IPS DF 6.9 (cell line): Measurements from ENCODE around the gene ITGAV.

Source experiments
- DNase-seq: peaks from one replicate; pipeline ENCODE4 v3.0.0-alpha.2; 2013; ENCODE audit warnings: low read depth, low spot score
- H3K27ac ChIP-seq: one replicate; pipeline ENCODE4 v1.5.1; 2013; ENCODE audit warnings: low read length, control low read depth
- H3K27me3 ChIP-seq: 2 replicates; pipeline ENCODE4 v1.6.1; 2013; ENCODE audit warnings: mild to moderate bottlenecking, low read length; ENCODE audit not compliant: control insufficient read depth, insufficient read depth
- H3K36me3 ChIP-seq: 2 replicates; pipeline ENCODE4 v1.6.1; 2013; ENCODE audit warnings: low read length; ENCODE audit not compliant: control insufficient read depth, insufficient read depth
- H3K4me1 ChIP-seq: 2 replicates; pipeline ENCODE4 v1.6.1; 2013; ENCODE audit warnings: low read length; ENCODE audit not compliant: control insufficient read depth, insufficient read depth
- H3K4me3 ChIP-seq: 2 replicates; pipeline ENCODE4 v1.5.1; 2013; ENCODE audit warnings: mild to moderate bottlenecking, low read length
- H3K9me3 ChIP-seq: 2 replicates; pipeline ENCODE4 v1.6.1; 2013; ENCODE audit warnings: low read length, inconsistent platforms; ENCODE audit not compliant: control insufficient read depth, insufficient read depth
- WGBS: extraction: QIAGEN DNeasy Blood & Tissue Kit; methylation state at CpG from one replicate; pipeline ENCODE4 v1.1.7; 2013; ENCODE audit warnings: mixed read lengths, missing lambda C conversion rate; ENCODE audit not compliant: insufficient read length, insufficient coverage; 5-methylcytosine and 5-hydroxymethylcytosine counted together

ITGAV gene

DNA sequence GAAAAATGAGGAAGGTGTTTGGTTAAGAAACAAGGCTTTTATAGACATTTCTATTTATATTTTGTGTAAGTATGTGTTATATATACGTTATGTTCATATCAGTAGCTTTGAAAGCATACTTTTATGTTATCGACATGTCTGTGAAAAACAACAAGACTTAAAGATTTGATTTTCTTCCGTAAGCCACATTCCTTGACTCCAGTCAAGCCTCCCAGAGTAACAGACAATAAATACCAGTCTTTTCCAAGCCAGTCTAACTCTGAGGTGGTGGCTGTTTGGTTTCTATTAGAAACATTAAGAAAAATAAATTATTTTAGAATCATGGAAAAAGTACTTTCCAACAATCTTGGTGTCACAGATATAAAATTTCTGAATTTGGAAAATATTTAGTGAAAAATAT lies 16.3 kb upstream of the ITGAV start:
- Histone ChIP-seq H3K36me3 (no peaks in the 10 kb centered on the region), H3K9me3 (no peaks in the 10 kb centered on the region), H3K27me3 (no peaks in the 10 kb centered on the region), H3K4me3 (no peak overlapping the region), H3K27ac (no peak overlapping the region), H3K4me1 (no peaks in the 10 kb centered on the region)
- no peak for DNase-seq
- no CpG with 5 or more reads among the region's 3 CpGs for WGBS

DNA sequence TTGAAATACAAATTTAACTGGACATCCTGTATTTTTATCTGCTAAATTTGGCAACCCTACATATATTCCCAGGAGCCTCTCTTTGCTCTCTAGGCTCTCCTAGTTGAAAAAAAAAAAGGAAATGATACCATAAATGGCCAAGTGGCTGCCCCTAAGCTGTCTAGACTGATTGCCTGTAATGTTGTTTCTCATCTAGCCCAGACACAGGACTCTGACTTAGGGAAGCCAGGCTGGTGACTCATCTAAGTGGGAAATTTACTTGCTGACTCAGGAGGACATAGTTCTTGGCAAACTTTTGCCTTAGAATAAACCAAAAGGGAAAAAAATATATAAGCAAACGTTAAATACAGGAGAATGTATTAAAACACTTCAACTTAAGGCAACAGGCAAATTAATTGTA lies 14.6 kb upstream of the ITGAV start:
- no peak overlapping the region for H3K27ac ChIP-seq
- no peaks in the 10 kb centered on the region for H3K27me3 ChIP-seq
- no peak overlapping the region for H3K4me3 ChIP-seq
- no peaks in the 10 kb centered on the region for H3K4me1 ChIP-seq
- no peaks in the 10 kb centered on the region for H3K36me3 ChIP-seq
- no peaks in the 10 kb centered on the region for H3K9me3 ChIP-seq
- DNase-seq: no peak
- no CpG with 5 or more reads among the region's 1 CpG for WGBS

DNA sequence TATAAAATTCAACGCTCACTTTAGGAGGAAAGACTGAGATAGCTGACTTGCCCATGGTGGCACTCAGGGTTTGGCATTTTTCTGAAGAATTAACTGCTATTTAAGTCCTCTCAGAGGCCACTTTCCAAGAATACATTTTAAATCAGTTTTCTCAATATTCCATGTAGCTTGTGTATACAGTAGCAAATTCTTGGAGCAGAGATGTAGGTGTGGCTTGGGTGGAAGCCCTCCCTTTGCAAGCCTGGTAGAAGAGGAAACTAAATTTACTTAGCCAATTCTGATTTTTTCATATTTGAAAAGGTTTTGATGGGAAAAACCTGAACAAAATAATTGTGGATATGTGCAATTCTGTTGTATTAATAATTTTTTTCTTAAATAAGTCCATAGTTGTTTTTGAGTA lies 14.0 kb upstream of the ITGAV start:
- Histone ChIP-seq H3K9me3 (no peaks in the 10 kb centered on the region), H3K4me3 (no peak overlapping the region), H3K4me1 (no peaks in the 10 kb centered on the region), H3K27me3 (no peaks in the 10 kb centered on the region), H3K36me3 (no peaks in the 10 kb centered on the region), H3K27ac (no peak overlapping the region)
- DNase-seq: no peak
- WGBS: no CpG with 5 or more reads among the region's 1 CpG

- no peak for DNase-seq
- H3K4me1 ChIP-seq: no peaks in the 10 kb centered on the region
- WGBS: no CpG with 5 or more reads among the region's 3 CpGs
- no peaks in the 10 kb centered on the region for H3K27me3 ChIP-seq
- no peaks in the 10 kb centered on the region for H3K36me3 ChIP-seq
- H3K9me3 ChIP-seq: no peaks in the 10 kb centered on the region
- no peak overlapping the region for H3K4me3 ChIP-seq
- no peak overlapping the region for H3K27ac ChIP-seq
Observed at GRCh38 chr2:186576614-186577013, 13.2 kb upstream of the ITGAV start.

DNA sequence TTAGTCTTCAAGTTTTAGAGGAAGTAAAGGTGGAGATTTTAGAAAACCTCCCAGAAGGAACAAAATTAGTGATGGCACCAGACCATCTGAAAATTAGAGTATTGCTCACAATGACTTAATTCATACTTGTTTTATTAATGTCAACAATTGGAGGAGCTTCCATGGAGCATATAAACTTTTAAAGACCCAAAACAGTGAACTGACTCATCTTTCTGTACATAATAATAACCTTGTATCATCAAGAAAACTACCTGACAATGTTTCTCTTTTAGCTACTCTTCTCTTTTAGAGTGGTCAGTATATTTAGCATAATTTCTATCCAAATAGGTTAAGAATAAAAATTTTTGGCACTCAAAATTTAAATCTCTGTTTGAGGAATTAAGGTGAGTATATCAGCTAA lies 7.2 kb upstream of the ITGAV start:
- no peaks in the 10 kb centered on the region for H3K4me1 ChIP-seq
- no peaks in the 10 kb centered on the region for H3K36me3 ChIP-seq
- no peak for DNase-seq
- H3K9me3 ChIP-seq: no peaks in the 10 kb centered on the region
- H3K27ac ChIP-seq: no peak overlapping the region
- no peaks in the 10 kb centered on the region for H3K27me3 ChIP-seq
- H3K4me3 ChIP-seq: no peak overlapping the region

DNA sequence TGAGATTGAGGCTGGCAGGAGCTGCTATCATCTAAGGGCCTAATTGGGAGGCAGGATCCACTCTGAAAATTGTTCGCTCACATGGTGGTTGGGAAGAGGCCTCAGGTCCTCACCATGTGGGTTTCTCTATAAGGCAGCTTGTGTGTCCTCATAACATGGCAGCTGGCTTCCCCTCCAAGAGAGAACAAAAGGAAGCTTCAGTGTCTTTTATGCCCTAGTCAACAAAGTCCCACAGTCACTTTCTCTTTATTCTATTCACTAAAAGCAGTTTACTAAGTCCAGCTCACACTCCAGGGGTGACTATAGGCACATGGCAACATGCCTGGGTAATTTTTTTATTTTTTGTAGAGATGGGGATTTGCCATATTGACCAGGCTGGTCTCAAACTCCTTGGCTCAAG lies 5.8 kb upstream of the ITGAV start:
- Histone ChIP-seq H3K9me3 (no peaks in the 10 kb centered on the region), H3K36me3 (no peaks in the 10 kb centered on the region), H3K27ac (no peak overlapping the region), H3K4me1 (no peaks in the 10 kb centered on the region; the same call in 1 of the 2 replicates), H3K4me3 (no peak overlapping the region), H3K27me3 (no peaks in the 10 kb centered on the region)
- WGBS: no CpG with 5 or more reads among the region's 1 CpG
- no peak for DNase-seq

DNA sequence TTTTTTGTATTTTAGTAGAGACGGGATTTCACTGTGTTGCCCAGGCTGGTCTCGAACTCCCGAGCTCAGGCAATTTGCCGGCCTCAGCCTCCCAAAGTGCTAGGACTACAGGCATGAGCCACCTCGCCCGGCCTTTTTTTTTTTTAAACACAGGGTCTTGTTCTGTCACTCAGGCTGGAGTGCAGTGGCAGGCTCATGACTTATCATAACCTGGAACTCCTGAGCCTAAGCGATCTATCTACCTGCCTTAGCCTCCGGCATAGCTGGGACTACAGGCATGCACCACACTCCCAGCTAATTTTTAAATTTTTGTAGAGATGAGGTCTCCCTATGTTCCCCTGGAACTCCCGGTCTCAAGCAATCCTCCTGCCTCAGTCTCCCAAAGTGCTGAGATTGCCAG lies 1.4 kb upstream of the ITGAV start:
- no peak for DNase-seq
- H3K36me3 ChIP-seq: no peaks in the 10 kb centered on the region
- no CpG with 5 or more reads among the region's 9 CpGs for WGBS
- no peak overlapping the region for H3K4me3 ChIP-seq
- no peak overlapping the region for H3K27ac ChIP-seq
- H3K9me3 ChIP-seq: no peaks in the 10 kb centered on the region
- no peaks in the 10 kb centered on the region for H3K27me3 ChIP-seq
- H3K4me1 ChIP-seq: no peaks in the 10 kb centered on the region; the same call in 1 of the 2 replicates

DNA sequence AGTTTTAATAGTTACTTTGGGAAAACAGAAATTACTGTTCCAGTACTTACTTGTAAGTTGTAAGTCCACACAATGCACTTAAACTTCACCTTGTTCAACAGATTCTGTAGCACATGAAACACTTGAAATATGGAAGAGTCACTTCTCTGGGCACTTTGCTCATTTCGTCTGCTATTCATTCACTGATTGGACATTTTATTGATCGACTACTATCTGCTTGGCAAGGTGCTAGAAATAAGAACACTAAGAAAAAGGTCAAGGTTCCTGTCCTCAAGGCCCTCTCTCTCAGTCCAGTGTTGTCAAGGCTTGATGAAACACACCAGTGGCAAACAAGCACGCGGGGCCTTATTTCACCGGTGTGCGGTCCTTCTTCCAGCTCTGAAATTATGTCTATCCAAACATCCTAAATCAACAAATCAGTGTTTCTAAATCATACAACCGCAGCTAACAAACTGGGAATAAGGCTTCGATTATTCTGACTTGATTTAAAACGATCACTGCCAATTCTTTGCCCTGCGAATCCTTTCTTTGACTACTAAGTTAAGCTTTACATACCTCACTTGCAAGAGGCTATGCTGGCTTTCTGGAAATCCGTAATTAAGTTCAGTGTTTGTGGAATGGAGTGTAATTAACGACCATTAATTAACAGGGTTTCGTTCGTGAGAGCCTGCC lies 780 bp upstream of the ITGAV start:
- no peaks in the 10 kb centered on the region for H3K9me3 ChIP-seq
- H3K27ac ChIP-seq: no peak overlapping the region
- H3K27me3 ChIP-seq: no peaks in the 10 kb centered on the region
- no CpG with 5 or more reads among the region's 14 CpGs for WGBS
- H3K4me1 ChIP-seq: no peaks in the 10 kb centered on the region; the same call in 1 of the 2 replicates
- DNase-seq: no peak
- peak overlapping the region; percentile 75; the same call in 1 of the 2 replicates for H3K4me3 ChIP-seq
- no peaks in the 10 kb centered on the region for H3K36me3 ChIP-seq

- DNase-seq: no peak
- no CpG with 5 or more reads among the region's 32 CpGs for WGBS
- Histone ChIP-seq H3K4me1 (no peaks in the 10 kb centered on the region; the same call in 1 of the 2 replicates), H3K9me3 (no peaks in the 10 kb centered on the region), H3K27ac (no peak overlapping the region), H3K36me3 (no peaks in the 10 kb centered on the region), H3K4me3 (peak overlapping the region; percentile 75), H3K27me3 (no peaks in the 10 kb centered on the region)
Observed at GRCh38 chr2:186590350-186590758, 498 bp downstream of the ITGAV start.

DNA sequence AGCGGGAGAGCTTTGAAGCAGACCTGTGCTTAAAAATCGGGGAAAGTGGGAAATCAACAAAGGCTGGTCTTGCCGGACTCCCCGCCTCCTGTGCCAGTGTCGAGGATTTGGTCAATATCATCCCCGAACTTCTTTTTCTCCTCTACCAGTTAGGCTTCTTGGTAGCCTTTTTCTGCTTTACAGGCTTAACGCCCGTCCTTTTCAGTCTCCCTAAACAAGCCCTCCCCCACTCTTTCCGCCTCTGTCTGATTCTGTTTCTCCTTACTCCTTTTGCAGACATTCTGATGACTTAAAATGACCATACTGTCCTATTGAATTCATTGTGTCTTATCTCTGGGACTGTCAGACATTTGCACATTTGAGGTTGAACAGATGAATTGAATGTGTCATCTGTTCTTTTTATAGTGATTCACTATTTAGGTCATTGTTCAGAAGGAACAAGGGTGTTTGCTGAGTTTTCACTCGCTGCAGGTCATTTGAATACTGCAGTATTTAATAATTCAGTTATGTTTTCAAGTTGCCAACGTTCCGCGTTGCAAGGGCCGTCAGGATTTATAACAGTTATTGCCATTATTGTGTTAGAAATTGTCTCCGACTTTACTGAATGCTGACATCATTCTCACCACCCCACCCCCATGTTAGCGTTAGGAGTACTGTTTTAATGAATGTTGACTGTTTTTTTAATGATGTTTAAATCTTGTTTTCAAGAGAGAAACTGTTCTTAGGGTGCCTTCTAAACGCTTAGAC lies 1.1 kb downstream of the ITGAV start:
- no peak overlapping the region for H3K27ac ChIP-seq
- H3K9me3 ChIP-seq: no peaks in the 10 kb centered on the region
- no peaks in the 10 kb centered on the region; the same call in 1 of the 2 replicates for H3K4me1 ChIP-seq
- H3K27me3 ChIP-seq: no peaks in the 10 kb centered on the region
- H3K36me3 ChIP-seq: no peaks in the 10 kb centered on the region
- DNase-seq: no peak
- peak overlapping the region; percentile 75; the same call in 1 of the 2 replicates for H3K4me3 ChIP-seq
- WGBS: no CpG with 5 or more reads among the region's 17 CpGs

- H3K4me1 ChIP-seq: no peaks in the 10 kb centered on the region; the same call in 1 of the 2 replicates
- H3K27me3 ChIP-seq: no peaks in the 10 kb centered on the region
- no peaks in the 10 kb centered on the region for H3K36me3 ChIP-seq
- DNase-seq: no peak
- H3K27ac ChIP-seq: no peak overlapping the region
- no peak overlapping the region; the same call in 1 of the 2 replicates for H3K4me3 ChIP-seq
- H3K9me3 ChIP-seq: no peaks in the 10 kb centered on the region
- no CpG with 5 or more reads among the region's 3 CpGs for WGBS
Observed at GRCh38 chr2:186591506-186591890, 1.6 kb downstream of the ITGAV start.
